Sigmoid colon (tissue), 7 donors: ENCODE measurements around the gene SIPA1L3. TPM values are rescaled to one million over a fixed set of nuclear protein-coding genes. Genes with fewer than 3 reads are reported as not detected.

ENCODE experiments used
- DNase-seq: peaks from one replicate; pipeline ENCODE4 v3.0.0-alpha.2; 2019
- H3K27ac ChIP-seq, 4 donors: fragments of 200-600 bp; sonication (generic); one replicate each; pipeline ENCODE4 v1.5.1; 2016 to 2019; ENCODE audit warnings: mild to moderate bottlenecking in 1 of 4
- H3K27me3 ChIP-seq, 3 donors: fragments of 200-600 bp; sonication (generic); one replicate each; pipeline ENCODE4 v1.5.1; 2019; ENCODE audit warnings: mild to moderate bottlenecking in 1 of 3
- H3K36me3 ChIP-seq, 4 donors: fragments of 200-600 bp; sonication (generic); one replicate each; pipeline ENCODE4 v1.5.1; 2016 to 2019
- H3K4me1 ChIP-seq, 4 donors: fragments of 200-600 bp; sonication (generic); one replicate each; pipeline ENCODE4 v1.5.1; 2017 to 2019
- H3K4me3 ChIP-seq, 4 donors: fragments of 200-600 bp; sonication (generic); one replicate each; pipeline ENCODE4 v1.5.1; 2017 to 2019; ENCODE audit warnings: mild to moderate bottlenecking in 2 of 4, moderate library complexity in 1 of 4
- H3K9me3 ChIP-seq, 4 donors: fragments of 200-600 bp in 3 of 4; sonication (generic) in 3 of 4; one replicate each; pipeline versions ENCODE4 v1.5.1 to v1.6.1; 2013 to 2019
- EP300 ChIP-seq, 4 donors: sonication (generic); formaldehyde crosslinking; IDR thresholded peaks; one replicate each; pipeline ENCODE4 v1.6.1; 2017; ENCODE audit warnings: antibody characterized with exemption in 4 of 4
- POLR2A ChIP-seq, 2 donors: fragments of 450-650 bp; IDR thresholded peaks; one replicate each; pipeline ENCODE4 v1.6.1; 2016; ENCODE audit warnings: antibody characterized with exemption in 2 of 2, mild to moderate bottlenecking in 2 of 2, moderate library complexity in 2 of 2
- POLR2AphosphoS5 ChIP-seq, 4 donors: sonication (generic); formaldehyde crosslinking; IDR thresholded peaks; one replicate each; pipeline ENCODE4 v1.6.1; 2017; ENCODE audit warnings: antibody characterized with exemption in 4 of 4
- WGBS, 2 donors: extraction: QIAGEN DNeasy Blood & Tissue Kit; methylation state at CpG; one replicate each; pipeline ENCODE4 v1.1.7; 2013; 5-methylcytosine and 5-hydroxymethylcytosine counted together
- intact Hi-C: fragments of 100-400 bp; cut with DNase I; formaldehyde crosslinking; loops from one replicate; pipeline ENCODE4 v1.15.1; 2023
- polyA plus RNA-seq, 3 donors: library from polyadenylated mRNA; stranded (reverse); fragments of 200-250 nt; gene quantifications; one replicate each; pipeline ENCODE4 v1.2.3, GENCODE V29; 2013
- total RNA-seq, 4 donors: library from RNA; depleted of rRNA; stranded (reverse); fragments of >200 nt; gene quantifications; one replicate each; pipeline ENCODE4 v1.1.0, GENCODE V29; 2016
- TF ChIP-seq, protein P1 (sequence below), 4 experiments: fragments of 450-650 bp in 3 of 4; fragments of 200-600 bp in 1 of 4; IDR thresholded peaks; one replicate each; pipeline ENCODE4 v1.5.1; 2016 to 2019; ENCODE audit warnings: antibody characterized with exemption in 4 of 4, mild to moderate bottlenecking in 3 of 4, moderate library complexity in 2 of 4
- donor health status: healthy with polysubstance abuse.
- donor health status: Bipolar disorder and iron deficiency.
- donor health status: healthy.

SIPA1L3 gene
- total and polyA plus RNA-seq, 7 donors, result 7.7 to 47.9 (median 9.9) TPM

DNA sequence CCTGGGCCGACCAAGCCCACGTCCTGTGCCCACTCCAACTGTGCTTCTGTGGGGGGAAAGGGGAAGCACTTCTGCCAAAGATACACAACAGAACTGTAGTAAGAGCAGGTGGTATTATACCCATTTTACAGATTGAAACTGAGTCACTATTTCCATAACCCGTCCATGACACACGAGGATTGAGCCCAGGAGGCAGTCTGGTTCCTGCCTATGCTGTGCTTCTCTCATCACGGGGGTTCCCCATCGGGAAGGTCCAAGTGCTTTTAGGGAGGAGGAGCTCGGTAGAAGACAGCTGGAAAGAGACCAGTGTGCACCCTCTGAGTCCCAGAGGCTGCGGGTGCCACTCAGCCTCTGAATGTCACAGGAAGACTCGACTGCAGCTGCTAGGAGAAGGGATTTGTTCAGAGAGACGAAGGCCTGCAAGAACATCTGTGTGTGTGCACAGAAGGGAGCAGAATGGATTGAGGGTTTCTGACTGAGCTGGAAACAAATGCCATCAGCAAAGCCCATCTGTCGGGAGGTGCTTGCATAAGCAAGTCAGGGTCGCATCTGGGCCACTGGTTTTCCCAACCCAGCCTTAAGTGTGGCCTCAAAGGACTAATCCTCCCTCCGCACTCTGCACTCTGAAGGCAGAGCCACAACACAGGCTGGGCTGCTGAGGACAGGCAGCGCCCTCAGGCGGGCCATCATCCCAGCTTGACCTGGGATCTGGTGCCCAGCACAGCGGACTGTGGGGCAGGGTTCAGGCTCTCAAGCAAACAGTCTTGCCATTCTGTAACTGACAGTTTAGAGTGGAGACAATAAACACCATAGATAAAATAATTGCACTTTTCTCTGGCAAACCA, 167.1 kb downstream of the SIPA1L3 start:
- Histone ChIP-seq H3K9me3 (no peaks in the 10 kb centered on the region), H3K4me3 (no peak overlapping the region), H3K4me1 (no peaks in the 10 kb centered on the region), H3K27ac (no peak overlapping the region), H3K27me3 (no peaks in the 10 kb centered on the region), H3K36me3 (no peaks in the 10 kb centered on the region)
- no peak for TF ChIP-seq EP300 (IDR thresholded peaks at IDR 0.05)
- TF ChIP-seq, protein P1, sequence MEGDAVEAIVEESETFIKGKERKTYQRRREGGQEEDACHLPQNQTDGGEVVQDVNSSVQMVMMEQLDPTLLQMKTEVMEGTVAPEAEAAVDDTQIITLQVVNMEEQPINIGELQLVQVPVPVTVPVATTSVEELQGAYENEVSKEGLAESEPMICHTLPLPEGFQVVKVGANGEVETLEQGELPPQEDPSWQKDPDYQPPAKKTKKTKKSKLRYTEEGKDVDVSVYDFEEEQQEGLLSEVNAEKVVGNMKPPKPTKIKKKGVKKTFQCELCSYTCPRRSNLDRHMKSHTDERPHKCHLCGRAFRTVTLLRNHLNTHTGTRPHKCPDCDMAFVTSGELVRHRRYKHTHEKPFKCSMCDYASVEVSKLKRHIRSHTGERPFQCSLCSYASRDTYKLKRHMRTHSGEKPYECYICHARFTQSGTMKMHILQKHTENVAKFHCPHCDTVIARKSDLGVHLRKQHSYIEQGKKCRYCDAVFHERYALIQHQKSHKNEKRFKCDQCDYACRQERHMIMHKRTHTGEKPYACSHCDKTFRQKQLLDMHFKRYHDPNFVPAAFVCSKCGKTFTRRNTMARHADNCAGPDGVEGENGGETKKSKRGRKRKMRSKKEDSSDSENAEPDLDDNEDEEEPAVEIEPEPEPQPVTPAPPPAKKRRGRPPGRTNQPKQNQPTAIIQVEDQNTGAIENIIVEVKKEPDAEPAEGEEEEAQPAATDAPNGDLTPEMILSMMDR (IDR thresholded peaks at IDR 0.05), result no peak
- no peak for TF ChIP-seq POLR2AphosphoS5 (IDR thresholded peaks at IDR 0.05)
- no peak for TF ChIP-seq POLR2A (IDR thresholded peaks at IDR 0.05)
- WGBS, 2 donors, result 77 to 82% methylated on average over 16 of the region's 16 CpGs
- no peak for DNase-seq
- intact Hi-C loops, result no loop called here

DNA sequence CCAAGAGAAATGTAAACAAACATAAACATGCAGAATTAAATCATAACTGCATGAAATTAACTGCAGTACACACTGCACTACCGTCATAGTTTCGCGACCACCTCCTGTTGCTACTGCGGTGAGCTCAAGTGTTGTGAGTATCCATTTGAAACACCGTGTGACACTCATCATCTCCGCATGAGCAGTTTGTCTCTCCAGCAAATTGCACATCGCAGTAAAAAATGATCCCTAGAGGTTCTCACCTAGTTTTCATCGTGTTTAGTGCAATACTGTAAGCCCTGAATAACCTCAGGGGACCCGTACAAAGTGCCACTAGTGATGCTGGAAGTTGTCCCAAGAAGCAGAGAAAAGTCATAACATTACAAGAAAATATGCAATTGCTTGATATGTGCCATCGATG, 169.3 kb downstream of the SIPA1L3 start:
- no peak for TF ChIP-seq EP300 (IDR thresholded peaks at IDR 0.05)
- no peaks in the 10 kb centered on the region for H3K9me3 ChIP-seq
- no peak for DNase-seq
- 95 to 96% methylated on average over 10 of the region's 10 CpGs for WGBS, 2 donors
- no peaks in the 10 kb centered on the region for H3K27me3 ChIP-seq
- H3K27ac ChIP-seq, result no peak overlapping the region
- intact Hi-C loops, result no loop called here
- no peak overlapping the region for H3K4me3 ChIP-seq
- H3K36me3 ChIP-seq, result peaks cover 0 to 3% (median under 1%) of the 10 kb centered on the region in 4 donors
- no peaks in the 10 kb centered on the region for H3K4me1 ChIP-seq

DNA sequence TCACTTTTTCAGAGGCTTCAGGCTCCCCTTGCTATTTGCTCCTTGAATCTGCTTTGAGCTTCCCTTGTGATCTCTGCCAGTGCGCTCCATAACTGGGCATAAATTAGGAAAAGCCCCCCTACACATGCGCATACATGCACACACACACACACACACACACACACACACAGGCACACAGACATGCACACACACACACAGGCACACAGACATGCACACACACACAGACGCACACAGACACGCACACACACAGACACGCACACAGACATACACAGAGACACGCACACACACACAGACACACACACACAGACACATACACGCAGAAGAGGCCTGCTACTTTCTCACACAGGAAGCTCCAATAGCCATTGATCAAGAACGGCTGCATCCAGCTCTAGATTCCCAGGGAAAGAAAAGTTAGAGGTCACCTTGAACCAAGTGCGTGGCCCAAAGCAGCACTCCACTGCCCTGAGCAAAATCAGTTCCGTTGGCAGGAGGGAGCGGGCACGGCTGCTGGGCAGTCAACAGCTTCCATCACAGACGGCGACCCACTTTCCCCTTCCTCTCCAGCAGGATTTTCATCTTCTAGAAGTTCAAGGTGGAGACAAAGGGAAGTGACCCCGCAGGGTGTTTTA, 171.4 kb downstream of the SIPA1L3 start:
- Histone ChIP-seq H3K4me3 (no peak overlapping the region), H3K9me3 (no peaks in the 10 kb centered on the region), H3K4me1 (no peaks in the 10 kb centered on the region), H3K36me3 (peaks cover 0 to 23% (median 15%) of the 10 kb centered on the region in 4 donors), H3K27ac (no peak overlapping the region), H3K27me3 (no peaks in the 10 kb centered on the region)
- 96 to 97% methylated on average over 15 of the region's 15 CpGs for WGBS, 2 donors
- TF ChIP-seq, protein P1 (IDR thresholded peaks at IDR 0.05), result no peak
- no peak for TF ChIP-seq EP300 (IDR thresholded peaks at IDR 0.05)
- TF ChIP-seq POLR2A (IDR thresholded peaks at IDR 0.05), result no peak
- TF ChIP-seq POLR2AphosphoS5 (IDR thresholded peaks at IDR 0.05), result no peak
- no peak for DNase-seq
- intact Hi-C loops, result no loop called here

DNA sequence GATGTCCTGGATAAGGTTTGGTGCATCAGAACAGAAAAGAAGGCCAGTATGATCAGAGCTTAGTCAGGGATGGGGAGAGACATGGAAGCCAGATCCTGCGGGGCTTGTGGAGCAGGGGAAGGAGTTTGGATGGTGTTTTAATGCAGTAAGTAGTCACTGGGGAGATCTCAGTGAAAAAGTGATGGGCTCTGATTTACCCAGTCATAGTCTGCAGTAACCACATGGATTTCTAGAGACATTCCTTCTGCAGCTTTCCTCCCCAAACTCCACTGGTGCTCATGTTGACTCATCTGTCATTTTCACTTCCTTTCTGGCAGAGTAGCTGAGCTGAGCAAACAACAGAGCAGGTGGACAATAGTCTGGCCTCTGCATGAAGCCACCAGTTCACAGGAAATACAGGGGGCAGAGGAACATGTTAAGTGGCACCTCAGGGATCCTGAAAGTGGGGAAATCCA, 172.9 kb downstream of the SIPA1L3 start:
- no peak overlapping the region for H3K4me3 ChIP-seq
- H3K27me3 ChIP-seq, result no peaks in the 10 kb centered on the region
- intact Hi-C loops, result no loop called here
- DNase-seq, result no peak
- no peaks in the 10 kb centered on the region for H3K9me3 ChIP-seq
- no peak overlapping the region for H3K27ac ChIP-seq
- no peaks in the 10 kb centered on the region for H3K4me1 ChIP-seq
- TF ChIP-seq EP300 (IDR thresholded peaks at IDR 0.05), result no peak
- TF ChIP-seq, protein P1 (IDR thresholded peaks at IDR 0.05), result no peak
- no peak for TF ChIP-seq POLR2AphosphoS5 (IDR thresholded peaks at IDR 0.05)
- TF ChIP-seq POLR2A (IDR thresholded peaks at IDR 0.05), result no peak
- H3K36me3 ChIP-seq, result peaks cover 0 to 26% (median 15%) of the 10 kb centered on the region in 4 donors
- 64 to 71% methylated on average over 1 of the region's 1 CpG for WGBS, 2 donors

DNA sequence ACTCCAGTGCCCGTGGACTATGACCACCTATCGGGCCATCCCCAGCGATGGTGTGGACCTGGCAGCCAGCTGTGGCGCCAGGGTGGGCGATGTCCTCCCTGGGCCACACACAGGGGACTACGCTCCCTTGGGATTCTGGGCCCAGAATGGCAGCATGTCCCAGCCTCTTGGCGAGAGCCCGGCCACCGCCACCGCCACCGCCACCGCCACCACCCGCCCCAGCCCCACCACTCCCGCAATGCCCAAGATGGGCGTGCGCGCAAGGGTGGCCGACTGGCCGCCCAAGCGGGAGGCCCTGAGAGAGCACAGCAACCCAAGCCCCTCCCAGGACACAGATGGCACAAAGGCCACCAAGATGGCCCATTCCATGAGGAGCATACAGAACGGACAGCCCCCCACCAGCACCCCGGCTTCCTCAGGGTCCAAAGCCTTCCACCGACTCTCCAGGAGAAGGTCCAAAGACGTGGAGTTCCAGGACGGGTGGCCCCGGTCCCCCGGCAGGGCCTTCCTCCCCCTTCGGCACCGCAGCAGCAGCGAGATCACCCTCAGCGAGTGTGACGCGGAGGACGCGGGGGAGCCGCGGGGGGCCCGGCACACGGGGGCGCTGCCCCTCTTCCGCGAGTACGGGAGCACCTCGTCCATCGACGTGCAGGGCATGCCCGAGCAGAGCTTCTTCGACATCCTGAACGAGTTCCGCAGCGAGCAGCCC, 174.7 kb downstream of the SIPA1L3 start:
- WGBS, 2 donors, result 98% methylated on average over 51 of the region's 51 CpGs

More for the DNA sequence above, 174.7 kb downstream of the SIPA1L3 start:
- intact Hi-C loops, result no loop called here
- TF ChIP-seq EP300 (IDR thresholded peaks at IDR 0.05) (no peak), POLR2A (IDR thresholded peaks at IDR 0.05) (no peak), POLR2AphosphoS5 (IDR thresholded peaks at IDR 0.05) (no peak)
- TF ChIP-seq, protein P1 (IDR thresholded peaks at IDR 0.05), result no peak
- Histone ChIP-seq H3K27me3 (no peaks in the 10 kb centered on the region), H3K9me3 (no peaks in the 10 kb centered on the region), H3K27ac (no peak overlapping the region), H3K4me1 (no peaks in the 10 kb centered on the region), H3K4me3 (no peak overlapping the region), H3K36me3 (peaks cover 0 to 26% (median 15%) of the 10 kb centered on the region in 4 donors)
- DNase-seq, result no peak
